HepG2 (cell line): ENCODE measurements around the gene AQP5. TPM values are rescaled to one million over a fixed set of nuclear protein-coding genes. Genes with fewer than 3 reads are reported as not detected.

ENCODE experiments used
- ATAC-seq: fragments of 200-7000 bp; cut with Tn5 transposase; 3 replicates; pipeline ENCODE4 v1.9.1; 2020; ENCODE audit warnings: mild to moderate bottlenecking, moderate library complexity
- BruUV-seq: library from RNA; stranded (reverse); fragments of 400-500 nt; replicated peaks from 2 replicates; lab custom pipeline; 2021; lab: Mats Ljungman, UMichigan
- CTCF ChIA-PET: fragments of 300-600 bp; formaldehyde crosslinking; extraction: SDS; loops from one replicate; lab custom pipeline; 2021; ENCODE audit warnings: low total read pairs, inconsistent platforms, low intra/inter-chr PET ratio; lab: Yijun Ruan, JAX
- POLR2A ChIA-PET: fragments of 350-600 bp; sonication (Branson Sonifier 250); formaldehyde crosslinking; loops from one replicate; lab custom pipeline; 2020; ENCODE audit warnings: antibody characterized with exemption, inconsistent platforms; lab: Yijun Ruan, JAX
- DNase-seq: peaks from one replicate; pipeline ENCODE4 v3.0.0-alpha.2; 2015; ENCODE audit warnings: low spot score
- FAIRE-seq: peaks from 3 replicates; lab custom pipeline; 2011; peaks lifted over from hg19 to GRCh38; lab: Jason Lieb, UNC
- H2AFZ ChIP-seq: one replicate; pipeline ENCODE4 v1.6.1; 2011; ENCODE audit warnings: low read length, inconsistent platforms
- H3K27ac ChIP-seq: fragments of 300-600 bp; 3 replicates; pipeline ENCODE4 v1.8.0; 2011; ENCODE audit warnings: mixed run types, mild to moderate bottlenecking, mixed read lengths, low read length, inconsistent platforms; ENCODE audit not compliant: insufficient read depth; ENCODE audit errors: extremely low read length
- H3K27me3 ChIP-seq, 2 experiments: fragments of 200-600 bp in 1 of 2; 2 replicates in 1 of 2; 3 replicates in 1 of 2; pipeline versions ENCODE4 v1.6.0 to v1.8.0; 2011; ENCODE audit warnings: low read length in 2 of 2, mild to moderate bottlenecking in 2 of 2, moderate library complexity in 2 of 2, inconsistent platforms in 1 of 2; ENCODE audit not compliant: insufficient read depth in 2 of 2, control insufficient read depth in 1 of 2
- H3K36me3 ChIP-seq, 2 experiments: fragments of 200-600 bp in 1 of 2; replicated peaks in 1 of 2; 2 replicates in 1 of 2; 3 replicates in 1 of 2; pipeline versions ENCODE4 v1.5.1 to v1.8.0; 2011; ENCODE audit warnings: low read length in 2 of 2, inconsistent platforms in 1 of 2; ENCODE audit not compliant: insufficient read depth in 2 of 2, control insufficient read depth in 1 of 2
- H3K4me1 ChIP-seq: 2 replicates; pipeline ENCODE4 v1.5.1; 2012; ENCODE audit warnings: low read length, inconsistent platforms; ENCODE audit not compliant: insufficient read depth
- H3K4me2 ChIP-seq: 2 replicates; pipeline ENCODE4 v1.6.0; 2011; ENCODE audit warnings: low read depth, low read length, inconsistent platforms
- H3K4me3 ChIP-seq, 3 experiments: fragments of 200-600 bp in 1 of 3; sonication (generic), shearing (Covaris generic) in 1 of 3; replicated peaks in 1 of 3; 2 replicates each; pipeline ENCODE4 v1.5.1; 2011 to 2016; ENCODE audit warnings: low read length in 3 of 3, inconsistent platforms in 2 of 3, low read depth in 2 of 3, mild to moderate bottlenecking in 2 of 3, control low read depth in 1 of 3, mixed read lengths in 1 of 3; ENCODE audit not compliant: insufficient read depth in 1 of 3
- H3K79me2 ChIP-seq: one replicate; pipeline ENCODE4 v1.6.1; 2011; ENCODE audit warnings: low read length, inconsistent platforms; ENCODE audit not compliant: insufficient read depth
- H3K9ac ChIP-seq: 2 replicates; pipeline ENCODE4 v1.6.0; 2011; ENCODE audit warnings: mild to moderate bottlenecking, low read depth, low read length, inconsistent platforms; ENCODE audit not compliant: insufficient read depth
- H3K9me3 ChIP-seq: 2 replicates; pipeline ENCODE4 v1.5.1; 2012; ENCODE audit warnings: mild to moderate bottlenecking, low read length
- H4K20me1 ChIP-seq: 2 replicates; pipeline ENCODE4 v1.6.0; 2011; ENCODE audit warnings: inconsistent platforms, mild to moderate bottlenecking, low read length, moderate library complexity; ENCODE audit not compliant: insufficient read depth
- GMEB2 ChIP-seq: IDR thresholded peaks from 2 replicates; pipeline ENCODE4 v1.6.1; 2016; ENCODE audit warnings: missing biosample characterization, missing genetic modification reagents, low read depth
- NFIC ChIP-seq: IDR thresholded peaks from 2 replicates; pipeline ENCODE4 v1.6.1; 2012; ENCODE audit warnings: mild to moderate bottlenecking, low read length, inconsistent platforms
- NR2F2 ChIP-seq: IDR thresholded peaks from 2 replicates; pipeline ENCODE4 v1.6.1; 2012; ENCODE audit warnings: low read depth, inconsistent platforms, borderline replicate concordance
- ZNF552 ChIP-seq: sonication (generic); formaldehyde crosslinking; IDR thresholded peaks from 2 replicates; pipeline ENCODE4 v1.9.0; 2022; ENCODE audit warnings: missing genetic modification reagents, mild to moderate bottlenecking, borderline replicate concordance
- ZNF788 ChIP-seq: sonication (generic); formaldehyde crosslinking; IDR thresholded peaks from 2 replicates; pipeline ENCODE4 v1.5.0; 2020; ENCODE audit warnings: mild to moderate bottlenecking, missing genetic modification reagents, borderline replicate concordance
- ZNF792 ChIP-seq: IDR thresholded peaks from 2 replicates; pipeline ENCODE4 v1.6.1; 2016
- WGBS: methylation state at CpG from one replicate; pipeline ENCODE4 v1.1.6; 2017; ENCODE audit warnings: low lambda C conversion rate; 5-methylcytosine and 5-hydroxymethylcytosine counted together
- in situ Hi-C: cut with HindIII; loops from 2 replicates; pipeline ENCODE4 v1.10.0; 2017; ENCODE audit warnings: low pct_unique_long_range_greater_than_20kb; ENCODE audit not compliant: extremely low pct_ligation_motif_present
- intact Hi-C: fragments of 100-400 bp; cut with micrococcal nuclease; formaldehyde crosslinking; loops from one replicate; pipeline ENCODE4 v1.10.0; 2022; ENCODE audit not compliant: unreplicated experiment
- polyA plus RNA-seq, 8 experiments: library from polyadenylated mRNA; depleted of rRNA in 3 of 8; stranded (reverse) in 7 of 8; unstranded in 1 of 8; fragments of >200 nt; fragmentation: Illumina TruSeq in 4 of 8; extraction: Trizol in 4 of 8; gene quantifications; 2 replicates each; pipeline versions ENCODE4 v1.2.1 to v1.2.3, GENCODE V29; 2011 to 2016; ENCODE audit warnings: low read depth in 4 of 8, missing spikeins in 1 of 8, mixed read lengths in 1 of 8; ENCODE audit not compliant: insufficient read depth in 1 of 8
- total RNA-seq, 5 experiments: library from RNA; depleted of rRNA; stranded (reverse); fragments of >200 nt; fragmentation: Illumina TruSeq; extraction: Trizol; gene quantifications; 2 replicates each; pipeline ENCODE4 v1.2.3, GENCODE V29; 2016; ENCODE audit warnings: low read depth in 1 of 5

AQP5 gene
- total and polyA plus RNA-seq, 2 of the 13 experiments (the other 11 are each of a cell fraction or from before 2014, with no cell fraction given), result not detected

GRCh38 chr12:49968471-49968870 lies 6.8 kb downstream of the AQP5 start (continued):
- no peak for TF ChIP-seq ZNF788 (CRISPR knock-in tag)
- TF ChIP-seq NR2F2, result no peak

- FAIRE-seq, result no peak
These were observed 7.4 kb downstream of the AQP5 start for GRCh38 chr12:49969027-49969426.

More at GRCh38 chr12:49969027-49969426, 7.4 kb downstream of the AQP5 start:
- Histone ChIP-seq H3K27ac (no peak overlapping the region), H3K36me3 (no peaks in the 10 kb centered on the region), H3K4me3 (no peak overlapping the region), H3K27me3 (peaks cover 6 to 65% of the 10 kb centered on the region in 2 experiments), H3K9me3 (no peaks in the 10 kb centered on the region), H3K4me1 (peaks cover 56% of the 10 kb centered on the region), H3K9ac (no peak overlapping the region), H2AFZ (no peak overlapping the region), H4K20me1 (no peaks in the 10 kb centered on the region), H3K79me2 (no peaks in the 10 kb centered on the region), H3K4me2 (no peak overlapping the region)
- WGBS, result 88% methylated on average over 1 of the region's 5 CpGs
- CTCF ChIA-PET, result interaction anchor here (3.5 to 3.9 kb wide), 2 partner anchors 88 to 101 kb away, joined by 43 to 65 read pairs; partner anchors contain the start of gene ASIC1
- ATAC-seq (no peak), DNase-seq (no peak)
- no peak for TF ChIP-seq NFIC
- no peak for TF ChIP-seq ZNF792 (CRISPR knock-in tag)
- TF ChIP-seq GMEB2 (CRISPR knock-in tag), result no peak
- TF ChIP-seq ZNF552 (CRISPR knock-in tag), result no peak
- no TSS peak for BruUV-seq
- in situ Hi-C loops, result no loop called here
- intact Hi-C loops, result no loop called here
- POLR2A ChIA-PET, result interaction anchor here (3.0 kb wide), 1 partner anchor 11 kb away, joined by 24 read pairs; no protein-coding TSS in a partner anchor
